ENCODE results near the gene LMF1. TPM values are rescaled to one million over a fixed set of nuclear protein-coding genes. Genes with fewer than 3 reads are reported as not detected.
A peak's percentile ranks its signal among the peaks of the same experiment; 100 is the strongest.
"Not testable (repeated sequence)": the region's sequence is repeated elsewhere in the genome, so short reads cannot be mapped to it uniquely, and the experiment has no call there.

Gene LMF1
- total RNA-seq, 1 donor from 2014 or later: 19.0 TPM

DNA sequence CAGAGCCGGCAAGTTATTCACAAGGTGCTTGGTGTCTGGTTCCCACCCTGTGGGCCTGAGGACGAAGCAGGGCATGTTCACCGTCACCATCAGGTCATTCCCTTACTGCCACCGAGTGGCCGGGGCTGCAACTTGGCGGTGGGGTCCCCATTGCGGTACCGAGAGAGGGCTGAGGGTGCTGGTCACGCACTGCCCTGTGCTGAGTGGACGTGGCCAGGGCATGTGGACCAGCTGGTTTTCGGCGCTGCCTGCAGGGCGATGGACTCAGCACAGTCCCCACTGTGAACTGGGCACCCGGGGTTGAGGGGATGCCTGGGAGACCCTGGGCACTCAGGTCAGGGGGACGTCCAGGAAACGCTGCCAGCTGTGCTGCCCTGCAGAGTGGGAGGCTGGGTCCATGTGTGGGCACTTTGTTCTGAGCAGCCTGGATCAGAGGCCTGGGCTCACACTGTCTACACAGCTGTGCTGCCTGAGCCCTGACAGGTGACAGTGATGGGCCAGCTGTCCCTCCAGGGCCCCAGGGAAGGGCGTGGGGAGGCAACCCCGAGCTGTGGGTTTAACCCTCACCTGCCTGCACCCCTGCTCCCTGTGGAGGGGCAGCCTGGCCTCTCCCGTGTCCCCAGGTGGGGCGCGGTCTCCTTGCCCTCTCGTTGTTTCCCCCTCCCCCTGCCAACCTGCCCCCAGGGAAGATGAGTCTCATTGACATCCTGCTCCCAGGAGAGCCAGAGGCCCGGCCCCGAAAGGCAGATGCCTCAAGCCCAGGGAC lies 131.0 kb downstream of the LMF1 start:
- H3K9me3 ChIP-seq: peaks cover 7% of the 10 kb centered on the region
- DNase-seq: no peak
- no peaks in the 10 kb centered on the region for H3K4me1 ChIP-seq
- intact Hi-C loops (cut with DNase I): no loop called here
- H3K27ac ChIP-seq: no peak overlapping the region
- H3K36me3 ChIP-seq: no peaks in the 10 kb centered on the region
- TF ChIP-seq, protein P1, sequence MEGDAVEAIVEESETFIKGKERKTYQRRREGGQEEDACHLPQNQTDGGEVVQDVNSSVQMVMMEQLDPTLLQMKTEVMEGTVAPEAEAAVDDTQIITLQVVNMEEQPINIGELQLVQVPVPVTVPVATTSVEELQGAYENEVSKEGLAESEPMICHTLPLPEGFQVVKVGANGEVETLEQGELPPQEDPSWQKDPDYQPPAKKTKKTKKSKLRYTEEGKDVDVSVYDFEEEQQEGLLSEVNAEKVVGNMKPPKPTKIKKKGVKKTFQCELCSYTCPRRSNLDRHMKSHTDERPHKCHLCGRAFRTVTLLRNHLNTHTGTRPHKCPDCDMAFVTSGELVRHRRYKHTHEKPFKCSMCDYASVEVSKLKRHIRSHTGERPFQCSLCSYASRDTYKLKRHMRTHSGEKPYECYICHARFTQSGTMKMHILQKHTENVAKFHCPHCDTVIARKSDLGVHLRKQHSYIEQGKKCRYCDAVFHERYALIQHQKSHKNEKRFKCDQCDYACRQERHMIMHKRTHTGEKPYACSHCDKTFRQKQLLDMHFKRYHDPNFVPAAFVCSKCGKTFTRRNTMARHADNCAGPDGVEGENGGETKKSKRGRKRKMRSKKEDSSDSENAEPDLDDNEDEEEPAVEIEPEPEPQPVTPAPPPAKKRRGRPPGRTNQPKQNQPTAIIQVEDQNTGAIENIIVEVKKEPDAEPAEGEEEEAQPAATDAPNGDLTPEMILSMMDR (IDR thresholded peaks at IDR 0.05): no peak
- H3K4me3 ChIP-seq: no peak overlapping the region
- ATAC-seq: peak; percentile 3
- H3K27me3 ChIP-seq: peaks cover 11% of the 10 kb centered on the region

DNA sequence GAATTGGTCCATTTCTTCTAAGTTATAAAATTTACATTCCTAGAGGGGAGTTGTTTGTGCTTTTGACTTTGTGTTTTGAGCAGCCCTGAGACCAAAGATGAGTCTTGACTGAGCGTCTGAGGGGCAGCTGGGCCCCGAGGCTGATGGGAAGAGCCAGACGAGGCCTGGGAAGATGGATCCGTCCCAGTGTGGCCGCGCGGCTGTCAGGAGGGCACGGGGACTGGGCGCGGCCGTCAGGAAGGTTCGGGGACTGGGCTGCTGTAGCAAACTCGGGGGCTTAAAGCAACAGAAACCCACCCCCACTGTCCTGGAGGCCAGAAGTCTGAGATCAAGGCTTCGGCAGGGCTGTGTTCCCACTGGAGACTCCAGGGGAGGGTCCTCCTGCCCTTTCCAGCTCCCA lies 132.0 kb downstream of the LMF1 start:
- H3K4me1 ChIP-seq: no peaks in the 10 kb centered on the region
- no peak overlapping the region for H3K27ac ChIP-seq
- peaks cover 7% of the 10 kb centered on the region for H3K9me3 ChIP-seq
- no peak for ATAC-seq
- no peaks in the 10 kb centered on the region for H3K36me3 ChIP-seq
- peaks cover 11% of the 10 kb centered on the region for H3K27me3 ChIP-seq
- no peak overlapping the region for H3K4me3 ChIP-seq
- no peak for DNase-seq
- TF ChIP-seq, protein P1 (IDR thresholded peaks at IDR 0.05): no peak
- intact Hi-C loops (cut with DNase I): no loop called here

DNA sequence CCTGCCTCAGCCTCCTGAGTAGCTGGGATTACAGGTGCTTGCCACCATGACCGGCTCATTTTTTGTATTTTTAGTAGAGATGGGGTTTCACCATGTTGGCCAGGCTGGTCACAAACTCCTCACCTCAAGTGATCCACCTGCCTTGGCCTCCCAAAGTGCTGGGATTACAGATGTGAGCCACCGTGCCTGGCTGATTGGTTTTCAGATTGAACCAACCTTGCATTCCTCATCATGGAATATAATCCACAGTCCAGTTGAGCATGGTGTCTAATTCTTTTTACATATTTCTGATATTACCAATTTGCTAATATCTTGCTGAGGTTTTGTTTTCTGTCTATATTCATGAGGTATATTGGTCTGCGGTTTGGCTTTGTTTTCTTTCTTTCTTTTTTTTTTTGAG lies 134.0 kb downstream of the LMF1 start:
- H3K36me3 ChIP-seq; intact Hi-C loops (cut with DNase I); H3K9me3 ChIP-seq; DNase-seq; ATAC-seq; H3K4me3 ChIP-seq; H3K27ac ChIP-seq; H3K4me1 ChIP-seq: not testable (repeated sequence)
- peaks cover 11% of the 10 kb centered on the region for H3K27me3 ChIP-seq

DNA sequence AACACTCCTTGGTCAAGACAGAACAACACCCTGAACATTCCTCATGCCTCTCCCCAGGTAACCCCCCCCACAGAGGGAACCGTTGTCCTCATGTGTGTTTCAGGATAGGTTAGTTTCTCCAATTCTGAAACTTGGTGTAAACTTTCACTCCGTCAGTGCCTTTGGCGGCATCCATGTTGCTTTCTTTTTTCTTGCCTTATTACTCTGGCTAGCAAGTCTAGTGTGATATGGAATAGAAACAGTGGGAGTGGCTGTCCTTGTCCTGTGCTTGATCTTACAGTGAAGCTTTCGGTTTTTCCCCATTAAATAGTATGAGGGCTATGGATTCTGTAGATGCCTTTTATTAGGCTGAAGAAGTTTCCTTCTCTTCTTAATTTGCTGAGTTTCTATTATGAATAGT lies 134.6 kb downstream of the LMF1 start:
- H3K4me3 ChIP-seq: no peak overlapping the region
- H3K4me1 ChIP-seq: no peaks in the 10 kb centered on the region
- ATAC-seq (no peak), DNase-seq (no peak)
- H3K9me3 ChIP-seq: peaks cover 7% of the 10 kb centered on the region
- intact Hi-C loops (cut with DNase I): no loop called here
- TF ChIP-seq, protein P1 (IDR thresholded peaks at IDR 0.05): no peak
- H3K36me3 ChIP-seq: no peaks in the 10 kb centered on the region
- no peak overlapping the region for H3K27ac ChIP-seq
- H3K27me3 ChIP-seq: peaks cover 5% of the 10 kb centered on the region

DNA sequence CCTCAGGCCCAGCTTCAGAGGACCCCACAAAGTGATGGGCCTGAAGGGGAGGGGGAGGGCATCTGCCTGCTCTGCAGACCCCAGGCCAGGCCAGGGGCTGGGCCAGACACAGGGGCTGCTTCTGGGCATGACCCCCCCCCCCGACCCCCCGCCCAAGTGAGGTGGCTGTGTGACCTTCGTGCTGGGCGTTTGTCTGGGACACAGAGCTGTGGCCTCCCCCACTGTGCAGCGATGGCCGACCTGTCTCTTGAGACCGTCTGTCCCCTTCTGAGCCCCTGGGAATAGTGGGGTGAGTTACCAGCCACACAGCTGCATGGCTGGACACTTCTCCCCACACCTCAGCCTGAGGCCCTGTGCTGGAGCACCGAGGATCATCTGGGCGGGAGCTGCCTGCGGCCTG lies 135.4 kb downstream of the LMF1 start:
- Histone ChIP-seq H3K27ac (no peak overlapping the region), H3K4me1 (no peaks in the 10 kb centered on the region), H3K9me3 (peaks cover 7% of the 10 kb centered on the region), H3K4me3 (no peak overlapping the region), H3K36me3 (no peaks in the 10 kb centered on the region), H3K27me3 (no peaks in the 10 kb centered on the region)
- ATAC-seq (no peak), DNase-seq (no peak)
- intact Hi-C loops (cut with DNase I): no loop called here
- TF ChIP-seq, protein P1 (IDR thresholded peaks at IDR 0.05): no peak

DNA sequence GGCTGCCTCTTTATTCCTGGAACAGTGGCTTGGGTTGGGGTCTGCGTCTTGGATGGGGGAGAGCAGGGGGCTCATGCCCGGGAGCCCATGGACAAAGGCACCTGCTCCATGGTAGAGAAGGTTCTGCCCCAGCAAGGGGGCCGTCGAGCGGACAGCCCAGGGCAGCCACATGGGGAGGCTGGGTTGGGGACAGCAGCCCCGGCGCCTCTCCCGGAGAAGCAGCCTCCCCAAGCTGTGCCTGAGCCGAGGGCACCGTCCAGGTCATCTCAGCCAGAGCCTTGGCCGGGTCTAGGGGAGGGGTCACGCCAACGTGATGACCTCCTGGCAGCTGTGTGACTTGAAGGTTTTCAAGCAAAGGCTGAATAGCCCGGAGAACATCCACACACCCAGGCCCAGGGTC lies 137.4 kb downstream of the LMF1 start:
- no peaks in the 10 kb centered on the region for H3K4me1 ChIP-seq
- TF ChIP-seq, protein P1 (IDR thresholded peaks at IDR 0.05): no peak
- peaks cover 7% of the 10 kb centered on the region for H3K9me3 ChIP-seq
- ATAC-seq: no peak
- no peaks in the 10 kb centered on the region for H3K27me3 ChIP-seq
- H3K27ac ChIP-seq: no peak overlapping the region
- DNase-seq: no peak
- intact Hi-C loops (cut with DNase I): no loop called here
- H3K36me3 ChIP-seq: no peaks in the 10 kb centered on the region
- no peak overlapping the region for H3K4me3 ChIP-seq

Data from upper lobe of right lung (tissue), 1 donor.